SK-N-SH (cell line): ENCODE results near the gene SELPLG.

Experiments used
- CTCF ChIP-seq: fragments of 200-600 bp; sonication (generic); IDR thresholded peaks from 2 replicates; pipeline ENCODE4 v1.6.1; 2017; ENCODE audit warnings: antibody characterized with exemption, mild to moderate bottlenecking, moderate library complexity
- MAX ChIP-seq: IDR thresholded peaks from 2 replicates; pipeline ENCODE4 v1.4.0; 2012; ENCODE audit warnings: low read depth
- NFIC ChIP-seq: IDR thresholded peaks from 2 replicates; pipeline ENCODE4 v1.4.0; 2012; ENCODE audit warnings: borderline replicate concordance
- NRF1 ChIP-seq: IDR thresholded peaks from 2 replicates; pipeline ENCODE4 v1.6.1; 2012; ENCODE audit warnings: low read depth, mild to moderate bottlenecking, low read length
- RCOR1 ChIP-seq: fragments of 150-350 bp; IDR thresholded peaks from 2 replicates; pipeline ENCODE4 v1.6.1; 2017; ENCODE audit warnings: antibody characterized with exemption, low read length
- REST ChIP-seq: IDR thresholded peaks from 2 replicates; pipeline ENCODE4 v1.6.1; 2012; ENCODE audit warnings: mild to moderate bottlenecking, low read depth, low read length, moderate library complexity

GRCh38 chr12:108576660-108577234 lies 56.9 kb downstream of the SELPLG start:
- no peak for TF ChIP-seq REST
- no peak for TF ChIP-seq NRF1
- no peak for TF ChIP-seq NFIC
- TF ChIP-seq CTCF: no peak
- no peak for TF ChIP-seq RCOR1
- no peak for TF ChIP-seq MAX
